Measurements from ENCODE around the gene MAD1L1.

Gene MAD1L1

GRCh38 chr7:2151801-2152612, 80.7 kb downstream of the MAD1L1 start:
- no peak for DNase-seq

DNA sequence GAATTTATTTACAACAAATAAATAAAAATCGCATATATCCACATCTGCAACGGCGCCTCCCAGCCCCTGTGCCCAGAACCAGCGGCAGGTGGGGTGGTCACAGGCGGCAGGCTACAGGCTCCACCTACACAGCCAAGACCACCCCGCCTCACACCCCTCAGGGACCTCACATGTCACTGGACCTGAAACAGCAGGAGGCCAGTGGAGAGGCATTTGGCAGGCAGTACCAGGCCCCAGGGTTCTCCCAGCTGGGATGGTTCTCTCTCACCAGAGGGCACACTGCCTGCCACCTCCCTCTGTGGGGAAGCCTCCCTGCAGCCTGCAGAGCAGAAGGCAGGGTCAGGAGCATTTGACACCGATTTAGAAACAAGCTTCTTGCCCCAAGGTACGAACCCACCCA, 81.5 kb downstream of the MAD1L1 start:
- DNase-seq = no peak

DNA sequence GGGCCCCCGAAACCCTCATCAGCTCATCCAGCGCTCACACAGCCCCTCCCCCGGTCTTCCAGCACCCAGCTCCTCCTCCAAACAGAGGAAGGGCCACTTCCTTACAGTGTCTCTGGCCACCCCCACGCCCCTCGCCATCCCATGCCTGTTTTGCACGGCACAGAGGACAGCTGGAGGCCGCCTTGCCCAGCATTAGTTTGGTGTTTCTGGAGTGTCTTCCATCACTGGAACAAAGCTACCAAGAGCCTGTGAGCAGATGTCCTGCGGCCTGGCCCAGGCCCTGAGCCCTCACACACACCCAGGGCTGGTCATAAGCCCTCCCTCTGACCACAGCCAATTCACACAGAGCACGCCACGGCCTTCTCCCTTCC, 82.3 kb downstream of the MAD1L1 start:
- DNase-seq = no peak

- DNase-seq = no peak
Measured at GRCh38 chr7:2149672-2150444, 82.9 kb downstream of the MAD1L1 start.

DNA sequence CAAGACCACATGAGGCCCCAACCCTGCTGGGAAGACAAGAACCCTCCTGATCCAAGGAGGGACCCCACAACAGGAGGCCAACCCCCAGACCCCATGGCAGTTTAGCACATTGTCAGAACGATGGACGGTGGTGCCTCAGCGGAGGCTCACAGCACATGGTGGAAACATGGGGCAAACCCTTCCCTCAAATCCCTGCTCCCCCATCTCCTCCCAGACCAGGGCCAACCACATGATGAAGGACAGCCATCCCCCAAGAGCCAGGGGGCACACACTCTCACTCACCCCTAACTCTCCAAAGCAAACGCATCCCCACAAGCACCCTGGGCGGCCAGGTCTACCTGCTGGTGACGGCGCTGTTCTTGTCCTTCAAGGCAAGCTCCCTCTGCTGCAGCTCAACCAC, 83.9 kb downstream of the MAD1L1 start:
- DNase-seq = no peak

- DNase-seq = no peak
Measured at GRCh38 chr7:2148189-2148588, 84.6 kb downstream of the MAD1L1 start.

DNA sequence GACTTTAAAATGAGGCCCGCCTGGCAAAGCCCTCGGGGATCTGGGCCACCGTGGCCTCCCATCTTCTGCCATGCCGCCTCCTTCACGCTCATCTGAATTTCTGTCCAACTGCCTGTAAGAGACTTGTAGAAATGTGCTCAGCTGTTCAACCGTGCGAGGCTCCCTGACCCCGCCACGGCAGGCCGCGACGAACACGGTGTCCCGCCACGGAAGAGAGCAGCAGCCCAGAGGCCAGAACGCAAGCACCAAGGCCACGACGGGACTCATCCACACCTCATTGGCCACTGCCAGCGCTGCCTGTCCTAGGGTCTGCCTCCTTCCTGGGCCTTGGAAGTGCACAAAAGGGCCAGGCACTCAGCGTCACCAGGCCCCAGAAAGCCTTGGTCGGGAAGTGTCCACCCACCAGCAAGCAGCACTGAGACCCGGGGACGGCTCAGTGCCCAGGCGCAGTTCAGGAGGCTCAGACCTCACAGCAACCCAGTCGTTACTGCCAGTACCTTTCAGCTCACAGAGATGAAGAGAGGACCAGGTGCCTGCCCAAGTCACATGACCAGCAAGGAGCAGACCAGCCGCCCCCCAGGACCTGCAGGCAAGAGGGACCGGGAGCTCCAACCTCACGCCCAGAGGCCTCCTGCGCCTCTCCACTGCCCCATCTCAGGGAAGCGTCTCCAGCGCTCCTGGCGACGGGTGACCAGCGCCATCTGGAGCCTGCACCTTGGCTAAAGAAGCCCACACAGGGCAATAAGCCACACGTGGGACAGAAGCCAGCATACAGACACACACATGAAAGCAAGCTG, 85.9 kb downstream of the MAD1L1 start:
- no peak for DNase-seq

- no peak for DNase-seq
Measured at GRCh38 chr7:2145835-2146580, 86.7 kb downstream of the MAD1L1 start.

- no peak for DNase-seq
Measured at GRCh38 chr7:2144926-2145325, 87.8 kb downstream of the MAD1L1 start.

DNA sequence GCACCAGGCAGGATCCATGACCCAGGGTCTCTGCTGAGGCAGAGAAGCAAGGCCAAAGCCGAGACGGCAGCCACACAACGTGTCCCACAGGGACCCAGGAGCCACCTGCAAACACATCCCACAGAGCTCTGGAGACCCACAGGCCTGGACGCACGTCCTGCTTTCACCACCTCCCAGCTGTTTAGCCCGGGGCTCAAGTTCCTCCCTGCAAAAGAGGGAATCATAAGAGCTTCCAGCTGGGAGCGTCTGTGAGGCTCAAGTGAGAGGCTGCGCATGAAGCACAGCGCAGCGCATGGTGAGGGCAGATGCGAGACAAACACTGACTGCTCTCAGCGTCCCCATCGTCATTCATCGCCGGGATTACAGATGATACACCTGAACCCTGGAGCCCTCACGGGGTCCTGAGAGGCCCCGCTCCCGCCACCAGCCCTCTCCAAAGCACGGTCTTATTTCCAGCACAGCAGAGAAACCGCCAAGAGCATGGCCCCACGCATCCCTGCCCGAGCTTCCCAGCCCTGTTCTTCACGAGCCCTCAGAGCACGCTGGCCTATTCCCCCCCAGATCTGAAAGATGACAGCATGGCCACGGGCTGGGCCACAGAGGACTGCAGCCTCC, 88.7 kb downstream of the MAD1L1 start:
- no peak for DNase-seq

GRCh38 chr7:2143450-2143849, 89.3 kb downstream of the MAD1L1 start:
- DNase-seq = no peak

GRCh38 chr7:2142386-2142785, 90.4 kb downstream of the MAD1L1 start:
- no peak for DNase-seq

- DNase-seq = no peak
Measured at GRCh38 chr7:2141651-2142050, 91.1 kb downstream of the MAD1L1 start.

- DNase-seq = no peak
Measured at GRCh38 chr7:2141021-2141410, 91.7 kb downstream of the MAD1L1 start.

GRCh38 chr7:2140216-2141020, 92.3 kb downstream of the MAD1L1 start:
- DNase-seq = no peak

DNA sequence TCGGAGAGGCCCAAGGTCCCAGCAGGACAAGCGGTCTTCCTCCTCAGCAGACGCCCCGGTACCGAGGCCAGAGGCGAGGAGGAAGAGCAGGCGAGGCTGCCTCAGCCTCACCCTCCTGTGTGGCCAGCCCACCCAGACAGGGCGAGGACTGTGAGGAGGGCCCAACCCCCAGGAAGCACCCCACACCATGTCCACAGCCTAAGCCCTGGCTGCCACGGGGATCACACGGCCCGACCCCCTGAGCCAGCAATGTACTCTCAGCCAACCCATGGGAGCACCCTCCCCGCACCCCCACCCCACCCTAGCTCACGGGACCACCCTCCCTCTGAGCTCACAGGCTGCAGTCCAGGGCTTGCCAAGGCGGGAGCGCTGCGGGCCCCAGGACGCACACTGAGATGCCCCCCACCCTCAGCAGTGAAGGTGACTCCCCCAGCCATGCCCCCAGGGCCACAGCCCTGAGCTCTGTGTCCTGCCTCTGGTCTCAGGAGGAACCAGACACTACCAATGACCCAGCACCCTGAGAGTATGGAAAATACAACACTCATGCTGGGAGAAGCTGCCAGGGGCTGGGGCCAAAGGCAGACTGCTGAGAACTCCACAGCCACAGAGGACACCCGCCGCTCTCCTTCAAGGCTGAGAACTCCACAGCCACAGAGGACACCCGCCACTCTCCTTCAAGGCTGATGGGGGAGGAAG, 93.6 kb downstream of the MAD1L1 start:
- DNase-seq = no peak

- no peak for DNase-seq
Measured at GRCh38 chr7:2138146-2138765, 94.5 kb downstream of the MAD1L1 start.

DNA sequence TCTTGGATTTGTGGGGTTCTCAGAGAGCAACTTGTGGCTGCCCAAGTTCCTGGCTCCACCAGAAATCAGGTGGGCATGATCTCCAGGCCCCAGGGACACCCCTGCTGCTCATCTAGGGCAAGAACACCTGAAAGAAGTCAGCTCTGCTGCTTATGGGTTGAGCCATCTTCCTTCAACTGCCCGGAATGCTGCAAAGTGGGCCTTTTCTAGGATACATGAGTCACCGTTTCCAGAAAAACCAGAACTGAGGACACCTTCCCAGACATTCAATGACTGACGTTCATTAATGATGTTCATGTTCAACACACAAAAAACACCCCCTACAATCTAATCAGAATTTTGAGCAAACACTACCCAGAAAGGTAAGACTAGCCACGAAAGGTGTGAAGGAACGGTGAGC, 98.0 kb downstream of the MAD1L1 start:
- no peak for DNase-seq

DNA sequence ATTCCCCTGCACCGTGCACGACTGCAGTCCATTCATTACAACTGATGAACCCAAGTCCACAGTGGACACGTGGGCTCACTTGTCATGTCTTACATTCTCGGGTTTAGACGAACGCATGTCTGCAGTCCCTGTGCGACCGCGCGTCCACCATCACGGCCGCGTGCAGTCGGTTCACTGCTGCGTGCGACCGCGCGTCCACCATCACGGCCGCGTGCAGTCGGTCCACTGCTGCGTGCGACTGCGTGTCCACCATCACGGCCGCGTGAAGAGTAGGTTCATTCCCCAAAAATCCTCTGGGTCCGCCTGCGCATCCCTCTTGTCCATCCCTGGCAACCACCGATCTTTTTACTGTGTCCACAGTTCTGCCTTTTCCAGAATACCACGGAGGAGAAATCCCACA, 100.5 kb downstream of the MAD1L1 start:
- DNase-seq = no peak

- DNase-seq = no peak
Measured at GRCh38 chr7:2131800-2132199, 100.9 kb downstream of the MAD1L1 start.
